ENCODE data around the gene ZFP82. TPM values are rescaled to one million over a fixed set of nuclear protein-coding genes. Genes with fewer than 3 reads are reported as not detected.

The ZFP82 gene
- total and polyA plus RNA-seq, 2 experiments from 2014 or later = 4.3 to 7.4 TPM

DNA sequence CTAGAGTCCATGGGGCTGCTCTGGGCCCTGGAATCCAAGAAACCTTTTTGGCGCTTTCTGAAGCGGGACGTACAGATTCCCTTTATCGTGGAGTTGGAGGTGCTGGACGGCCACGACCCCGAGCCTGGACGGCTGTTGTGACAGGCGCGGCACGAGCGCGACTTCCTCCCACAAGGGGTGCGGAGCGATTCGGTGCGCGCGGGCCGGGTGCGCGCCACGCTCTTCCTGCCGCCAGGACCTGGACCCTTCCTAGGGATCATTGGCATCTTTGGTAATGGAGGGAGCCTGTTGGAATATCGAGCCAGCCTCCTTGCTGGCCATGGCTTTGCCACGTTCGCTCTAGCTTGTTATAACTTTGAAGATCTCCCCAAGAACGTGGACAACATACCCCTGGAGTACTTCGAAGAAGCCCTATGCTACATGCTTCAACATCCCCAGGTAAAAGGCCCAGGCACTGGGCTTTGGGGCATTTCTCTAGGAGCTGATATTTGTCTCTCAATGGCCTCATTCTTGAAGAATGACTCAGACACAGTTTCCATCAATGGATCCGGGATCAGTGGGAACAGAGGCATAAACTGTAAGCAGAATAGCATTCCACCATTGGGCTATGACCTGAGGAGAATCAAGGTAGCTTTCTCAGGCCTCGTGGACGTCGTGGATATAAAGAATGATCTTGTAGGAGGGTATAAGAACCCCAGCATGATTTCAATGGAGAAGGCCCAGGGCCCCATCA, 3.5 kb upstream of the ZFP82 start:
- Histone ChIP-seq H3K27ac (no peak overlapping the region), H3K4me3 (no peak overlapping the region), H3K9me2 (replicated peaks; ENCODE audit: insufficient read depth) (no peaks in the 10 kb centered on the region), H2AFZ (peak overlapping the region; percentile 31), H3K4me2 (peak overlapping the region; percentile 73), H3K27me3 (no peaks in the 10 kb centered on the region), H3K4me1 (ENCODE audit: insufficient read depth) (peaks cover 9% of the 10 kb centered on the region), H3K36me3 (replicated peaks; ENCODE audit: insufficient read depth, low read depth) (no peaks in the 10 kb centered on the region), H4K20me1 (ENCODE audit: insufficient read depth, poor library complexity, severe bottlenecking) (no peaks in the 10 kb centered on the region), H3K9me3 (ENCODE audit: low read depth) (no peaks in the 10 kb centered on the region), H3K79me2 (peaks cover 11% of the 10 kb centered on the region)
- DNase-seq (ENCODE audit: low spot score) = no peak
- TF ChIP-seq EZH2 (IDR thresholded peaks at IDR 0.05; ENCODE audit: borderline replicate concordance) = no peak
- 64% methylated on average over 28 of the region's 33 CpGs for WGBS (ENCODE audit: low lambda C conversion rate, missing lambda C conversion rate)

DNA sequence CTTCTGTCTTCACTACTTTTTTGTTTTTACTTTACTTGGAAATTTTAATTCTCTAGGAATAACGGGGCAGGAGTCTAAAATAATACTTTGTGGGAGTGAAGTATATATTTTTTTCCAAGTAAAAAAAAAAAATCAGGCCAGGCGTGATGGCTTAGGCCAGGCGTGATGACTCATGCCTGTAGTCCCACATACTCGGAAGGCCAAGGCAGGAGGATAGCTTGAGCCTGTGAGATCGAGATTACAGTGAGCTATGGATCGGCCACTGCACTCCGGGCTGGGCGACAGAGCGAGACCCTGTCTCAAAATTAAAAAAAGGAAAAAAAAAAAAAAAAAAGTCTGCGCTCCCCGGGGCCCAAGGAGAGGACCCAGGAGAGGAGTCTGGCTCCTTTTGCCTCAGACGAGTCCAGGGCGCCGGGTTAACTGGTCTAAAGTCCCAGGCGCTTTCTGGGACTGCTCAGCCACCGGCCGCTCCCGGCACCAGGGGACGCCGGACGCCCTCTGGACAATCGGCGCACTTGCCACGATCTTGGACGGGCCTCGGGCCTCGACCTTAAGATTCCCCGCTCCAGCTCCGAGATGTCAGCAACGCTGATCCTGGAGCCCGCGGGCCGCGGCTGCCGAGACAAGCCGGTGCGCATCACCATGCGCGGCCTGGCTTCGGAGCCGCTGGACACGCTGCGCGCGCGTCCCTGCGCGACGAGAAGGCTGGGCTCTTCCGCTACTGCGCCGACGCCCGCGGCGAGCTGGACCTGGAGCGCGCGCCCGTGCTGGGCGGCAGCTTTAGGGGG, 2.7 kb upstream of the ZFP82 start:
- H3K27me3 ChIP-seq = no peaks in the 10 kb centered on the region
- peak; percentile 20 for DNase-seq (ENCODE audit: low spot score)
- TF ChIP-seq EZH2phosphoT487 (IDR thresholded peaks at IDR 0.05; ENCODE audit: low read depth, severe bottlenecking, unreplicated experiment) (no peak), EZH2 (IDR thresholded peaks at IDR 0.05; ENCODE audit: borderline replicate concordance) (no peak)
- TF ChIP-seq, protein P1, sequence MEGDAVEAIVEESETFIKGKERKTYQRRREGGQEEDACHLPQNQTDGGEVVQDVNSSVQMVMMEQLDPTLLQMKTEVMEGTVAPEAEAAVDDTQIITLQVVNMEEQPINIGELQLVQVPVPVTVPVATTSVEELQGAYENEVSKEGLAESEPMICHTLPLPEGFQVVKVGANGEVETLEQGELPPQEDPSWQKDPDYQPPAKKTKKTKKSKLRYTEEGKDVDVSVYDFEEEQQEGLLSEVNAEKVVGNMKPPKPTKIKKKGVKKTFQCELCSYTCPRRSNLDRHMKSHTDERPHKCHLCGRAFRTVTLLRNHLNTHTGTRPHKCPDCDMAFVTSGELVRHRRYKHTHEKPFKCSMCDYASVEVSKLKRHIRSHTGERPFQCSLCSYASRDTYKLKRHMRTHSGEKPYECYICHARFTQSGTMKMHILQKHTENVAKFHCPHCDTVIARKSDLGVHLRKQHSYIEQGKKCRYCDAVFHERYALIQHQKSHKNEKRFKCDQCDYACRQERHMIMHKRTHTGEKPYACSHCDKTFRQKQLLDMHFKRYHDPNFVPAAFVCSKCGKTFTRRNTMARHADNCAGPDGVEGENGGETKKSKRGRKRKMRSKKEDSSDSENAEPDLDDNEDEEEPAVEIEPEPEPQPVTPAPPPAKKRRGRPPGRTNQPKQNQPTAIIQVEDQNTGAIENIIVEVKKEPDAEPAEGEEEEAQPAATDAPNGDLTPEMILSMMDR (IDR thresholded peaks at IDR 0.05; ENCODE audit: poor library complexity) = no peak
- no peak overlapping the region for H3K4me3 ChIP-seq
- H3K9me3 ChIP-seq (ENCODE audit: low read depth) = no peaks in the 10 kb centered on the region
- WGBS (ENCODE audit: low lambda C conversion rate, missing lambda C conversion rate) = 60% methylated on average over 54 of the region's 61 CpGs
- no peaks in the 10 kb centered on the region for H3K9me2 ChIP-seq (replicated peaks; ENCODE audit: insufficient read depth)
- H2AFZ ChIP-seq = peak overlapping the region; percentile 31
- peaks cover 19% of the 10 kb centered on the region for H3K79me2 ChIP-seq
- peaks cover 9% of the 10 kb centered on the region for H3K4me1 ChIP-seq (ENCODE audit: insufficient read depth)
- no peaks in the 10 kb centered on the region for H3K36me3 ChIP-seq (replicated peaks; ENCODE audit: insufficient read depth, low read depth)
- H3K4me2 ChIP-seq = peak overlapping the region; percentile 73
- no peak overlapping the region for H3K27ac ChIP-seq
- H4K20me1 ChIP-seq (ENCODE audit: insufficient read depth, poor library complexity, severe bottlenecking) = no peaks in the 10 kb centered on the region

DNA sequence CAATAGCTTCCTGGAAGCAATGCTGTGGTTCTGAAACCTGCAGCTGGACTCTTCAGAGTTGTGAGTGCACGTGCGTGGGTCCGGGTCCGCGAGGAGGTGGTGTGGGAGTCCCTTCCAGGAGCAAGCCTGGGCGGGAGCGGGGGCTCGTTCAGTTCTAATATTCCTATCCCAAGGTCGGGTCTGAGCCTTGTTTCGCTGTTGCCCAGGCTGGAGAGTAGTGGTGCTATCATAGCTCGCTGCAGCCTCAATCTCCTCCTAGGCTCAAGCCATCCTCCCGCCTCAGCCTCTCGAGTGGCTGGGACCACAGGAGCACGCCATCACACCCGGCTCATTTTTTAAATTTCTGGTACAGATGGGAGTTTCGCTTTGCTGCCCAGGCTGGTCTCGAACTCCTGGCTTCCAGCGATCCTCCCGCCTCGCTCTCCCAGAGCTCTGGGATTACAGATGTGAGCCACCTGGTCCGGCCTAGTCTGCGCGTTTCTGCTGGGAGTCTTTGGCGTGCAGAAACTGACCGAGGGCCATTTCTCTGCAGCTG, 625 bp downstream of the ZFP82 start:
- H3K27ac ChIP-seq = peak overlapping the region; percentile 98
- no peak for TF ChIP-seq EZH2 (IDR thresholded peaks at IDR 0.05; ENCODE audit: borderline replicate concordance)
- no peak for TF ChIP-seq EZH2phosphoT487 (IDR thresholded peaks at IDR 0.05; ENCODE audit: low read depth, severe bottlenecking, unreplicated experiment)
- peak; percentile 3 for DNase-seq (ENCODE audit: low spot score)
- H3K9me3 ChIP-seq (ENCODE audit: low read depth) = peaks cover 10% of the 10 kb centered on the region
- no peaks in the 10 kb centered on the region for H4K20me1 ChIP-seq (ENCODE audit: insufficient read depth, poor library complexity, severe bottlenecking)
- peak overlapping the region; percentile 80 for H3K4me3 ChIP-seq
- no peaks in the 10 kb centered on the region for H3K27me3 ChIP-seq
- H3K4me1 ChIP-seq (ENCODE audit: insufficient read depth) = peaks cover 9% of the 10 kb centered on the region
- 15% methylated on average over 25 of the region's 25 CpGs for WGBS (ENCODE audit: low lambda C conversion rate, missing lambda C conversion rate)
- no peaks in the 10 kb centered on the region for H3K36me3 ChIP-seq (replicated peaks; ENCODE audit: insufficient read depth, low read depth)
- H3K9me2 ChIP-seq (replicated peaks; ENCODE audit: insufficient read depth) = no peaks in the 10 kb centered on the region
- H3K4me2 ChIP-seq = peak overlapping the region; percentile 86
- peaks cover 46% of the 10 kb centered on the region for H3K79me2 ChIP-seq
- peak overlapping the region; percentile 100 for H2AFZ ChIP-seq

DNA sequence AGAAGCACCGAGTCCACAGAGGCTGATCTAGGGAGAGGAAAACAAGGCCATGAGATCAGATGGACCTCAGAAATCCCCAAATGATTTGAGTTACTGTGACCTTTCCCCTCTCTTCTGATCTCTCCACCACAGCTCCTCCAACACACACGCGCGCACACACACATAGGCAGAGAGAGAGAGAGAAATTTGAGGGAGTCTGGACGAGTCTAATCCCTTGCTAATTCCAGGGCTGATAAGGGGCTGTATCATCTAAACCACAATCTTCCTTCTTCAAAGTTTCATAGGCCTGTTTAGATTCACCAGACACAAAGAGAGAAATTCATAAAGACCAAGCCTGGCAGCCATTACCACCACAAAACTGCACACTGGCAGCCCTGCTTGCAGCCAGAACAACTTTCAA, 8.6 kb downstream of the ZFP82 start:
- WGBS (ENCODE audit: low lambda C conversion rate, missing lambda C conversion rate) = 52% methylated on average over 5 of the region's 5 CpGs
- peaks cover 22% of the 10 kb centered on the region for H3K9me3 ChIP-seq (ENCODE audit: low read depth)
- no peak overlapping the region for H2AFZ ChIP-seq
- H3K27me3 ChIP-seq = no peaks in the 10 kb centered on the region
- peaks cover 32% of the 10 kb centered on the region for H3K79me2 ChIP-seq
- H3K27ac ChIP-seq = no peak overlapping the region
- no peaks in the 10 kb centered on the region for H3K9me2 ChIP-seq (replicated peaks; ENCODE audit: insufficient read depth)
- no peaks in the 10 kb centered on the region for H4K20me1 ChIP-seq (ENCODE audit: insufficient read depth, poor library complexity, severe bottlenecking)
- no peaks in the 10 kb centered on the region for H3K4me1 ChIP-seq (ENCODE audit: insufficient read depth)
- H3K4me2 ChIP-seq = no peak overlapping the region
- peak; percentile 10 for DNase-seq (ENCODE audit: low spot score)
- no peak overlapping the region for H3K4me3 ChIP-seq
- TF ChIP-seq EZH2phosphoT487 (IDR thresholded peaks at IDR 0.05; ENCODE audit: low read depth, severe bottlenecking, unreplicated experiment) (no peak), EZH2 (IDR thresholded peaks at IDR 0.05; ENCODE audit: borderline replicate concordance) (no peak)
- TF ChIP-seq, protein P1 (IDR thresholded peaks at IDR 0.05; ENCODE audit: poor library complexity) = no peak
- H3K36me3 ChIP-seq (replicated peaks; ENCODE audit: insufficient read depth, low read depth) = peaks cover 13% of the 10 kb centered on the region
